ENCODE results near the gene PRRX2.

The PRRX2 gene

DNA sequence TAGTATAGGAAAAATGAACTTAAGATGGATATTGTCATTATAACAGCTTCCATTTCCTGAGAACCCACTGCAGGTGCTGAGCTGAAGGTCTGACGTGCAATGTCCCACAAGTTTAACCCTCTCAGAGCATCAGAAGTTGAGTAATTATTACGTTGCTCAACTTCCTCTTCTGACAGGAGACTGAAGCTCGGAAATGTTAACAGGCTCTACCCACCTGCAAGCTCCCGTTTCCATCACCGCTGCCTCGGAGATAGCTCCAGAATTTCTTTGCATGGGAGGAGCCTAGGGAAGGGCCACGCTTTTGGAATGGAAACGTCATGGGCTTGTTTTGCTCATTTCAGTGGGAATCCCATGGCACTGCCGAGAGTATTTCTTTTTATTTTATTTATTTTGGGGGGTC is 40.5 kb upstream of the PRRX2 start:
- no peak overlapping the region for H3K27ac ChIP-seq
- no peak for TF ChIP-seq ZFX (IDR thresholded peaks at IDR 0.05)
- TF ChIP-seq, protein P1, sequence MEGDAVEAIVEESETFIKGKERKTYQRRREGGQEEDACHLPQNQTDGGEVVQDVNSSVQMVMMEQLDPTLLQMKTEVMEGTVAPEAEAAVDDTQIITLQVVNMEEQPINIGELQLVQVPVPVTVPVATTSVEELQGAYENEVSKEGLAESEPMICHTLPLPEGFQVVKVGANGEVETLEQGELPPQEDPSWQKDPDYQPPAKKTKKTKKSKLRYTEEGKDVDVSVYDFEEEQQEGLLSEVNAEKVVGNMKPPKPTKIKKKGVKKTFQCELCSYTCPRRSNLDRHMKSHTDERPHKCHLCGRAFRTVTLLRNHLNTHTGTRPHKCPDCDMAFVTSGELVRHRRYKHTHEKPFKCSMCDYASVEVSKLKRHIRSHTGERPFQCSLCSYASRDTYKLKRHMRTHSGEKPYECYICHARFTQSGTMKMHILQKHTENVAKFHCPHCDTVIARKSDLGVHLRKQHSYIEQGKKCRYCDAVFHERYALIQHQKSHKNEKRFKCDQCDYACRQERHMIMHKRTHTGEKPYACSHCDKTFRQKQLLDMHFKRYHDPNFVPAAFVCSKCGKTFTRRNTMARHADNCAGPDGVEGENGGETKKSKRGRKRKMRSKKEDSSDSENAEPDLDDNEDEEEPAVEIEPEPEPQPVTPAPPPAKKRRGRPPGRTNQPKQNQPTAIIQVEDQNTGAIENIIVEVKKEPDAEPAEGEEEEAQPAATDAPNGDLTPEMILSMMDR (conservative IDR thresholded peaks at IDR 0.05) = no peak

DNA sequence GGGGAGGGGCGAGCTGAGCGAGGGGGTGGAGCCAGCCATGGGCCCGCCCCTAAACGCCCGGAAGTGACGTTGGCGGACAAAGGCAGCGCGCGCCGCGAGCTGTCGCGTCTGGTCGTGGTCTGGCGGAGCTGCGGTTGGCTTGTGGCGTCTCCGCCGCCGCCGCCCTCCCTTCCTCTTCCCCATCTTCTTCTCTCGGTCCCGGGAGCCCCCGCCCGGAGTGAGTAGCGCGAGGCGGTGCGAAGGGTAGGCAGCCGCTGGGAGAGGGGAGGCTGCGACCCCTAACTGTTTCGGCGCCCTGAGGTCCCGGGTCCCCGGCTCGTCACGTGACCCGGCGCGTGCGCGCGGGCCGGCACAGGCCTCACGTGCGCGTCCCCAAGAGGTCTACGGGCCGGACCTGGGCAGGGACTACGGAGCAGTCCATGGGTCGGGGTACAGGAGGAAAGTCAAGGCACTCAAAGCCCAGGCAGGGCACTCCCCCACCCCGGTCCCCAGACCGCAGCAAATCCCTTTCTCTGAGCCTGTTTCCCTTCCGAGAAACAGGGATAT is 39.3 kb upstream of the PRRX2 start, which contains the start of gene NTMT1:
Gene NTMT1 (plus strand): TSS at position 85 of the 546 bp plus-strand sequence. CDS start 6,541 bp downstream, outside the sequence.
- H3K27ac ChIP-seq = peak within 1 kb of the TSS; percentile 88
- no peak; the same call in 1 of the 2 replicates for TF ChIP-seq ZFX (IDR thresholded peaks at IDR 0.05)
- TF ChIP-seq, protein P1 (conservative IDR thresholded peaks at IDR 0.05) = no peak

GRCh38 chr9:129626625-129627284 is 38.7 kb upstream of the PRRX2 start:
- H3K27ac ChIP-seq = peak overlapping the region; percentile 88
- no peak for TF ChIP-seq ZFX (IDR thresholded peaks at IDR 0.05)
- TF ChIP-seq, protein P1 (conservative IDR thresholded peaks at IDR 0.05) = no peak

DNA sequence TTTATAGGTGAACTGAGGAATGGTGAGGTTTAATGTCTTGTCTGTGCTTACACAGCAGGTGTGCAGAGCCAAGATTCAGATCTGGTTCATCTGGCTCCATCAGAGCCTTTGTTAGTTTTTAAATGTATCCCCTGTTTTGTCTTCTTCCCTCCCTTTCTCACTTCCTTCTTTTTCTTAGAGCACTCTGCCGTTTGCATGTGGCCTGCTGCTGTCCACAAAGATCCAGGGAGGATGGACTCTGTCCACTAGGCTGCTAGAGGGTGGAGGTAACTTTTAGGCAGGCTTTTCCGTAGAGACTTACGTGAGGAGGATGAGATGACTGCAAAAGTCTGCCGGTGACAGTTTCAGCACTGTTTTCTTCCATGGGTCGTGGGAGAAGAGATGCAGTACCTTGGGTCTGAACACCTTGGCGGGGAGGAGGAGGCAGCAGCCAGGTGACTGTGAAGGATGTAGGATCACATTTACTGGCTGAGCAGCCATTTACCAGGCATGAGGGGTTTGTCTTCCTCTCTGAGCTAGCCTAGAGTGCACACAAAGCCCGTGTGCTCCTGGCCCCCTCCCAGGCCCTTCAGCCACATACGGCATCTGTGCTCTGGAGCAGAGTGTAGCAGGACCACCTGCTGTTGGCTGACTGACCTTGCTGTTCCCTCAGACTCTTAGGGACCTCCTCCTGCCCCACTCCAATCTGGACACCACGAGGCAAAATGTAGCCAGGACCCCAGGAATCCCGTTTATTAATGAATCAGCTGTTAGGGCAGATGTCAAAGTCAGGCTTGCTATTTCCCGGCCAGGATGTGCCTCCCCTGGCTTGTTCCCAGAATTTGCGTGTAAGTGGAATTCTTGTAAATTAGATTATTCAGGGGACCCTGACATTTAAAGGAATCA is 37.6 kb upstream of the PRRX2 start:
- H3K27ac ChIP-seq = peak overlapping the region; percentile 88; the same call in 1 of the 2 replicates
- TF ChIP-seq ZFX (IDR thresholded peaks at IDR 0.05) = no peak
- TF ChIP-seq, protein P1 (conservative IDR thresholded peaks at IDR 0.05) = no peak

GRCh38 chr9:129628709-129629108 is 36.7 kb upstream of the PRRX2 start:
- no peak overlapping the region for H3K27ac ChIP-seq
- TF ChIP-seq, protein P1 (conservative IDR thresholded peaks at IDR 0.05) = no peak

GRCh38 chr9:129629251-129629820 is 36.1 kb upstream of the PRRX2 start:
- no peak overlapping the region for H3K27ac ChIP-seq
- no peak for TF ChIP-seq ZFX (IDR thresholded peaks at IDR 0.05)
- TF ChIP-seq, protein P1 (conservative IDR thresholded peaks at IDR 0.05) = no peak
